Left lung (tissue), 10 donors: ENCODE results near the gene MYCN. TPM values are rescaled to one million over a fixed set of nuclear protein-coding genes. Genes with fewer than 3 reads are reported as not detected.

ENCODE experiments used
- ATAC-seq: fragments of 200-7000 bp; cut with Tn5 transposase; one replicate; pipeline ENCODE4 v1.9.1; 2020; ENCODE audit warnings: moderate library complexity
- DNase-seq, 4 donors: peaks; one replicate each; pipeline ENCODE4 v3.0.0-alpha.2; 2013 to 2020
- H3K27ac ChIP-seq, 2 donors: fragments of 200-600 bp; sonication (generic) in 1 of 2; one replicate each; pipeline versions ENCODE4 v1.5.0 to v1.8.0; 2020 to 2021
- H3K27me3 ChIP-seq, 2 donors: fragments of 200-600 bp; sonication (generic) in 1 of 2; one replicate each; pipeline versions ENCODE4 v1.5.0 to v1.8.0; 2020 to 2021
- H3K36me3 ChIP-seq, 2 donors: fragments of 200-600 bp; sonication (generic) in 1 of 2; one replicate each; pipeline versions ENCODE4 v1.5.0 to v1.8.0; 2020 to 2021
- H3K4me1 ChIP-seq, 2 donors: fragments of 200-600 bp; one replicate each; pipeline ENCODE4 v1.8.0; 2021
- H3K4me3 ChIP-seq, 2 donors: fragments of 200-600 bp; sonication (generic) in 1 of 2; one replicate each; pipeline versions ENCODE4 v1.5.0 to v1.8.0; 2020 to 2021; ENCODE audit warnings: mild to moderate bottlenecking in 1 of 2
- H3K9me3 ChIP-seq, 2 donors: fragments of 200-600 bp; sonication (generic) in 1 of 2; one replicate each; pipeline versions ENCODE4 v1.5.0 to v1.8.0; 2020 to 2021
- intact Hi-C, 2 donors: fragments of 100-400 bp; cut with DNase I; formaldehyde crosslinking; loops; one replicate each; pipeline versions ENCODE4 v1.11.2 to v1.14.2; 2022
- polyA plus RNA-seq, 6 donors: library from polyadenylated mRNA; unstranded; fragments of 120-200 nt; gene quantifications; one replicate each; pipeline ENCODE4 v1.2.1, GENCODE V29; 2013; ENCODE audit not compliant: insufficient read length in 6 of 6
- total RNA-seq, 2 donors: library from RNA; stranded (reverse); fragmentation: NEBNext Ultra II Directional; extraction: Animal tissue kit (Norgen Biotek cat#: 25700); gene quantifications; one replicate each; pipeline ENCODE4 v1.2.1, GENCODE V29; 2021
- TF ChIP-seq, protein P1 (sequence below), 2 donors: fragments of 200-600 bp; sonication (generic) in 1 of 2; IDR thresholded peaks; one replicate each; pipeline versions ENCODE4 v1.5.0 to v1.8.0; 2021; ENCODE audit warnings: antibody characterized with exemption in 2 of 2
- donor health status: DM: no; HTN: yes; CAD: no.
- donor health status: DM: no; HTN: no; CAD: no.

MYCN gene
- total and polyA plus RNA-seq, 8 donors = 0.60 to 22.2 (median 17.8) TPM

DNA sequence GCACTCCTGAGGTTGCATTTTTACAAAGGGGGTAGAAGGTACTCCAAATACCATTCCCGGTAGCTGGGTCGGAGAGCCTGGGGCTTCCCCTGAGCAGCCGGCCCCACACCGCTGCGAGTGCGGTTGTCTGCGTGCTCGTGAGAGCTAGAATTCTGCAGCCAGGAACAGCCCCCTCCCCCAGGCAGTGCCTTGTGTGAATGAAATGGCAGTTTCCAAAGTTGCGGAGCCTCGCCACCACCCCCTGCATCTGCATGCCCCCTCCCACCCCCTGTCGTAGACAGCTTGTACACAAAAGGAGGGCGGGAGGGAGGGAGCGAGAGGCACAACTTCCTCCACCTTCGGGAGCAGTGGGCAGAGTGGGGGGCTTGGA lies 1.1 kb downstream of the MYCN start:
- H3K9me3 ChIP-seq = no peaks in the 10 kb centered on the region
- peak in 2 of 4 donors; percentile 17 to 62 for DNase-seq
- no peak overlapping the region for H3K27ac ChIP-seq
- H3K4me1 ChIP-seq = peaks cover 23 to 50% of the 10 kb centered on the region in 2 donors
- peak overlapping the region; percentile 31 to 33 for H3K4me3 ChIP-seq
- H3K36me3 ChIP-seq = no peaks in the 10 kb centered on the region
- peaks cover 35 to 75% of the 10 kb centered on the region in 2 donors for H3K27me3 ChIP-seq
- intact Hi-C loops = loop anchor here in 1 of 2 donors (10.0 kb wide), 2 partner anchors 343 to 663 kb away; no protein-coding TSS in a partner anchor
- ATAC-seq = peak; percentile 8
- TF ChIP-seq, protein P1, sequence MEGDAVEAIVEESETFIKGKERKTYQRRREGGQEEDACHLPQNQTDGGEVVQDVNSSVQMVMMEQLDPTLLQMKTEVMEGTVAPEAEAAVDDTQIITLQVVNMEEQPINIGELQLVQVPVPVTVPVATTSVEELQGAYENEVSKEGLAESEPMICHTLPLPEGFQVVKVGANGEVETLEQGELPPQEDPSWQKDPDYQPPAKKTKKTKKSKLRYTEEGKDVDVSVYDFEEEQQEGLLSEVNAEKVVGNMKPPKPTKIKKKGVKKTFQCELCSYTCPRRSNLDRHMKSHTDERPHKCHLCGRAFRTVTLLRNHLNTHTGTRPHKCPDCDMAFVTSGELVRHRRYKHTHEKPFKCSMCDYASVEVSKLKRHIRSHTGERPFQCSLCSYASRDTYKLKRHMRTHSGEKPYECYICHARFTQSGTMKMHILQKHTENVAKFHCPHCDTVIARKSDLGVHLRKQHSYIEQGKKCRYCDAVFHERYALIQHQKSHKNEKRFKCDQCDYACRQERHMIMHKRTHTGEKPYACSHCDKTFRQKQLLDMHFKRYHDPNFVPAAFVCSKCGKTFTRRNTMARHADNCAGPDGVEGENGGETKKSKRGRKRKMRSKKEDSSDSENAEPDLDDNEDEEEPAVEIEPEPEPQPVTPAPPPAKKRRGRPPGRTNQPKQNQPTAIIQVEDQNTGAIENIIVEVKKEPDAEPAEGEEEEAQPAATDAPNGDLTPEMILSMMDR (IDR thresholded peaks at IDR 0.05) = no peak

DNA sequence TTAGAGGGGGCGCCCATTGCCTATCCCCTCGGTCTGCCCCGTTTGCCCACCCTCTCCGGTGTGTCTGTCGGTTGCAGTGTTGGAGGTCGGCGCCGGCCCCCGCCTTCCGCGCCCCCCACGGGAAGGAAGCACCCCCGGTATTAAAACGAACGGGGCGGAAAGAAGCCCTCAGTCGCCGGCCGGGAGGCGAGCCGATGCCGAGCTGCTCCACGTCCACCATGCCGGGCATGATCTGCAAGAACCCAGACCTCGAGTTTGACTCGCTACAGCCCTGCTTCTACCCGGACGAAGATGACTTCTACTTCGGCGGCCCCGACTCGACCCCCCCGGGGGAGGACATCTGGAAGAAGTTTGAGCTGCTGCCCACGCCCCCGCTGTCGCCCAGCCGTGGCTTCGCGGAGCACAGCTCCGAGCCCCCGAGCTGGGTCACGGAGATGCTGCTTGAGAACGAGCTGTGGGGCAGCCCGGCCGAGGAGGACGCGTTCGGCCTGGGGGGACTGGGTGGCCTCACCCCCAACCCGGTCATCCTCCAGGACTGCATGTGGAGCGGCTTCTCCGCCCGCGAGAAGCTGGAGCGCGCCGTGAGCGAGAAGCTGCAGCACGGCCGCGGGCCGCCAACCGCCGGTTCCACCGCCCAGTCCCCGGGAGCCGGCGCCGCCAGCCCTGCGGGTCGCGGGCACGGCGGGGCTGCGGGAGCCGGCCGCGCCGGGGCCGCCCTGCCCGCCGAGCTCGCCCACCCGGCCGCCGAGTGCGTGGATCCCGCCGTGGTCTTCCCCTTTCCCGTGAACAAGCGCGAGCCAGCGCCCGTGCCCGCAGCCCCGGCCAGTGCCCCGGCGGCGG lies 1.7 kb downstream of the MYCN start:
- ATAC-seq = peak; percentile 15
- TF ChIP-seq, protein P1 (IDR thresholded peaks at IDR 0.05) = no peak
- H3K4me1 ChIP-seq = peaks cover 23 to 50% of the 10 kb centered on the region in 2 donors
- peaks cover 35 to 75% of the 10 kb centered on the region in 2 donors for H3K27me3 ChIP-seq
- no peaks in the 10 kb centered on the region for H3K36me3 ChIP-seq
- H3K4me3 ChIP-seq = peak overlapping the region; percentile 31 to 33
- intact Hi-C loops = loop anchor here in 1 of 2 donors (10.0 kb wide), 2 partner anchors 343 to 663 kb away; no protein-coding TSS in a partner anchor
- peak in 2 of 4 donors; percentile 15 to 82 for DNase-seq
- no peaks in the 10 kb centered on the region for H3K9me3 ChIP-seq
- H3K27ac ChIP-seq = no peak overlapping the region

DNA sequence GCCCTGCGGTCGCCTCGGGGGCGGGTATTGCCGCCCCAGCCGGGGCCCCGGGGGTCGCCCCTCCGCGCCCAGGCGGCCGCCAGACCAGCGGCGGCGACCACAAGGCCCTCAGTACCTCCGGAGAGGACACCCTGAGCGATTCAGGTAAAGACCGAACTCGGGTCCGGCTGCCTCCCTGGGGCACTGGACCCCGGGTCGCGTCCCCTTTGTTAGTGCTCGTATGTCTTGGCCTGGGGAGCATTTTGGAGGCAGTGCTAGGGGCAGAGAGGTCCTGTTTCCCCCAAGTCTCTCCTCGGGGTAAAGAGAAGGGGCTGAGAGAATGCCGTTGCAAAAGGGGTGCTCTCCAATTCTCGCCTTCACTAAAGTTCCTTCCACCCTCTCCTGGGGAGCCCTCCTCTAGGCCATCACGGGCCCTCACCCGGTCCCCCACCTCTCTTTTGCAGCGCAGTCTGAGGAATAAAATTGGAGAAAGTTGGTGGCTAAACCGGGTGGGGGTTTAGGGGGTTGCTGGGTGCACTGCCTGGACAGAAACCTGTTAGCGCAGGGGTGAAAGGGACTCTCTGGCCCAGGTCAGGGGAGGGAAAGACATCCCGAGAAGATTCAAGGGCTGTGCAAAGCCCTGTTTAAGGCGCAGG lies 2.5 kb downstream of the MYCN start:
- no peak overlapping the region for H3K4me3 ChIP-seq
- intact Hi-C loops = loop anchor here in 1 of 2 donors (10.0 kb wide), 2 partner anchors 342 to 662 kb away; no protein-coding TSS in a partner anchor
- no peaks in the 10 kb centered on the region for H3K9me3 ChIP-seq
- H3K27me3 ChIP-seq = peaks cover 35 to 68% of the 10 kb centered on the region in 2 donors
- no peak overlapping the region for H3K27ac ChIP-seq
- TF ChIP-seq, protein P1 (IDR thresholded peaks at IDR 0.05) = no peak
- ATAC-seq (no peak), DNase-seq (peak in 1 of 4 donors; percentile 11)
- H3K36me3 ChIP-seq = no peaks in the 10 kb centered on the region
- peaks cover 23 to 50% of the 10 kb centered on the region in 2 donors for H3K4me1 ChIP-seq

DNA sequence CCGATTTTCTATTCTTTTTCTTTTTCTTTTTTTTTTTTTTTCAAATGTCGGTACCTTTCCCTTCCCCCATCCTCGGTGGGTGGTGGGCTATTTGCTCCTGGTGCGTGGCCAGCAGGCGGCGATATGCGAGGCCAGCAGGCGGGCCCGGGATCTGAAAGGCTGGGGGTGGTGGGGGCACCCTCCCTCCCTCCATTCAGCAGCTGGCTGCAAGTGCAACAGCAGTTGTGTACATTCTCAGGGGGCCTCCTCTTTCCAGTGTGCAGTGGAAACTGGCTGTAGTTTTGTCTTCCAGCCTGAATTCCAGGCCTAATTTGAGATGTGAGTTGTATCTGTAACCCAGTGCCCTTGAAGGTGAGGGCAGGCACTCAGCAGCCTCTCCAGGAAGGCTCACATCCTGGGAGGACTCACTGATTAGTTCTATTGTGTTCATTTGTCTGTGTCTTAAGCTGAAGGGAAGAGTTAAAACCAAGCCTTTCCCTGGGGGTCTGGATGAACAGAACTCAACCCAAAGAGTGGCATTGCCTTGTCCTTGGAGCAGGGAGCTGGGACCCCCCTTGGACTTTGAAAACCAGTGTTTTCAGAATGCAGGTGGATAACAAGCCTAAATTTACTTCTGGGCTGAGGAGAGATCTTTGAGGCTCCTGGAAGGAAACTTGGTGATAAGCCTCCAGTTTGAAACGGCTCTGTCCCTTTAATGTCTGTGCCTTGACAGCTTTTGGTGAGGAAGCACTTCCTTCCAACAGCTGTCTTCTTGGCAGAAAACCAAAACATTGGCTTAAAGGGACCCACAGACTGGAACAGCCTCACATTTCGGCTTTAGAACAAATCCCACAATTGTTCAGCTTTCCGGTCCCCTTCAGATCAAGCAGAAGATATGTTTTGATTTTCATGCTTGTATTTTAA lies 3.3 kb downstream of the MYCN start:
- intact Hi-C loops = loop anchor here in 1 of 2 donors (10.0 kb wide), 2 partner anchors 341 to 661 kb away; no protein-coding TSS in a partner anchor
- no peak for ATAC-seq
- DNase-seq = peak in 2 of 4 donors; percentile 87 to 90
- Histone ChIP-seq H3K27me3 (peaks cover 35 to 60% of the 10 kb centered on the region in 2 donors), H3K9me3 (no peaks in the 10 kb centered on the region), H3K36me3 (no peaks in the 10 kb centered on the region), H3K27ac (no peak overlapping the region), H3K4me3 (no peak overlapping the region), H3K4me1 (peaks cover 23 to 50% of the 10 kb centered on the region in 2 donors)
- TF ChIP-seq, protein P1 (IDR thresholded peaks at IDR 0.05) = peak in 1 of 2 donors; percentile 19
